ENCODE measurements around the gene POLE.

POLE gene

DNA sequence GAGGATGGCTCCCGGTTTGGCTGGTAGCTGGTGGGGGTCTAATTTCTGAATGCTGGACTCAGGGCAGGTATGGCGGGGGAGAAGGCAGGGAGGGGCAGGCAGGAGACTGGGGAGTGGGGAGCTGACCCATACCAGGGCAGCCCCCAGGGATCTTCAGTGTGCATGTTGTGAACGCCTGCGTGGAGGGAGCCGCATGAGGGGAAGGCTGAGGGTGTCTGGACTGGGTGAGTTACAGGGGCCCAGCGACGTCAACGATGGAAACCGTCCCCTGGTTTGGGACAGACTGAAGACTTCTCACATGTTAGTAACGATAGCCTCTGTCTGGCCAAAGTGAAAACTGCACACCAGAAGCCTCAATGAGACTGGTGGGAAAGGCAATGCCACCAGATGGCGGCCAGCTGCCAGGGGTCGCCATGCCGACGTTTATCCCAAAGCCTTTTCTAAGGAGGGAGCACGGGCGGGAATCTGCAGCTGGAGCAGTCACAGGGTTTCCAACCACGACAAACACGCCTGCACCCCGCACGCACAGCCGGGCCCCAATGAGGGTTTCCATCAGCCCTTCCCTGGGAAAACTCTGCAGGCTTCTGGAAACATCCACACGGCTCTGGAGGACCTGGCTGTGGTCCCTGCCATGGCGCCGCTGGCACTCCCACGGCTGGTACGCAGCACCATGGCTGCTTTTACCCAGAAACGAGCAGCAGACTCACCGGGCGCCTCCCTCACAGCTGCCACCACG is 37.5 kb upstream of the POLE start:
- no peak for TF ChIP-seq EZH2phosphoT487 (IDR thresholded peaks at IDR 0.05; ENCODE audit: borderline replicate concordance)
- no peak for TF ChIP-seq CTCF (conservative IDR thresholded peaks at IDR 0.05; ENCODE audit: low read length)
- peaks cover 69% of the 10 kb centered on the region; the same call in 1 of the 2 replicates for H3K36me3 ChIP-seq (ENCODE audit: insufficient read depth, low read length)
- no peaks in the 10 kb centered on the region for H4K20me1 ChIP-seq (ENCODE audit: insufficient read depth, low read length, poor library complexity, severe bottlenecking)
- peaks cover under 1% of the 10 kb centered on the region; the same call in 1 of the 2 replicates for H3F3A ChIP-seq (ENCODE audit: low read depth)
- H3K4me2 ChIP-seq (ENCODE audit: low read depth, low read length, poor library complexity, severe bottlenecking), result no peak overlapping the region
- no peaks in the 10 kb centered on the region for H3K27me3 ChIP-seq (ENCODE audit: insufficient read depth, low read length, poor library complexity, severe bottlenecking)
- H3K4me1 ChIP-seq (ENCODE audit: insufficient read depth, low read length, poor library complexity, severe bottlenecking), result no peaks in the 10 kb centered on the region
- H3K9me3 ChIP-seq (ENCODE audit: insufficient read depth, low read depth, low read length), result no peaks in the 10 kb centered on the region
- no peaks in the 10 kb centered on the region for H3K79me2 ChIP-seq (ENCODE audit: insufficient read depth, low read length)
- no peaks in the 10 kb centered on the region for H3K9me2 ChIP-seq (replicated peaks; ENCODE audit: low read depth, low read length)
- no peak overlapping the region for H2AFZ ChIP-seq (ENCODE audit: low read length)
- no peak overlapping the region for H3K4me3 ChIP-seq (ENCODE audit: low read length, poor library complexity, severe bottlenecking)
- no peak overlapping the region for H3K9ac ChIP-seq (ENCODE audit: low read depth, low read length, poor library complexity, severe bottlenecking)

DNA sequence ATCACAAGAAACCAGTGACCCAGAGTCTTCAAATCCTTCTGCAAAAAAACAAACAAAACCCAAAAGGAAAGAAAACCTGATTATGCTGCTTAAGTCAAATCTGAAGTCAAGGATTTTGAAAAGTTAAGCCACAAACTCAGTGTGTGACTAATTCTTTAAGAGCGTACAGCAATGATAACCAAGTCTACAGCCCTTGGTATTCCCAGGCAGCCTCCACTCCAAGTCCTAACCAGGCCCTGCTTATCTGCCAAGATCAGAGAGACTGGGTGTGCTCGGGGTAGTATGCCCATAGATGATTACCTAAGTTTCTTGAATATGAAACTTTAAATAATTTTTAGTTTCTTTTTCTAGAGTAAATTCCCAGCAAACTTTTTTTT is 36.6 kb upstream of the POLE start:
- H3F3A ChIP-seq (ENCODE audit: low read depth), result no peaks in the 10 kb centered on the region
- no peaks in the 10 kb centered on the region for H3K9me3 ChIP-seq (ENCODE audit: insufficient read depth, low read depth, low read length)
- H3K4me1 ChIP-seq (ENCODE audit: insufficient read depth, low read length, poor library complexity, severe bottlenecking), result no peaks in the 10 kb centered on the region
- no peak overlapping the region for H2AFZ ChIP-seq (ENCODE audit: low read length)
- no peaks in the 10 kb centered on the region for H3K27me3 ChIP-seq (ENCODE audit: insufficient read depth, low read length, poor library complexity, severe bottlenecking)
- no peaks in the 10 kb centered on the region for H3K79me2 ChIP-seq (ENCODE audit: insufficient read depth, low read length)
- TF ChIP-seq EZH2phosphoT487 (IDR thresholded peaks at IDR 0.05; ENCODE audit: borderline replicate concordance), result no peak
- no peak for TF ChIP-seq CTCF (conservative IDR thresholded peaks at IDR 0.05; ENCODE audit: low read length)
- no peak overlapping the region for H3K9ac ChIP-seq (ENCODE audit: low read depth, low read length, poor library complexity, severe bottlenecking)
- H3K4me3 ChIP-seq (ENCODE audit: low read length, poor library complexity, severe bottlenecking), result no peak overlapping the region
- H3K9me2 ChIP-seq (replicated peaks; ENCODE audit: low read depth, low read length), result no peaks in the 10 kb centered on the region
- no peak overlapping the region for H3K4me2 ChIP-seq (ENCODE audit: low read depth, low read length, poor library complexity, severe bottlenecking)
- no peaks in the 10 kb centered on the region for H4K20me1 ChIP-seq (ENCODE audit: insufficient read depth, low read length, poor library complexity, severe bottlenecking)
- peaks cover 78% of the 10 kb centered on the region; the same call in 1 of the 2 replicates for H3K36me3 ChIP-seq (ENCODE audit: insufficient read depth, low read length)

GRCh38 chr12:132723015-132723763 is 36.0 kb upstream of the POLE start:
- Histone ChIP-seq H3K9me3 (ENCODE audit: insufficient read depth, low read depth, low read length) (no peaks in the 10 kb centered on the region), H3K9ac (ENCODE audit: low read depth, low read length, poor library complexity, severe bottlenecking) (no peak overlapping the region), H3K9me2 (replicated peaks; ENCODE audit: low read depth, low read length) (no peaks in the 10 kb centered on the region), H4K20me1 (ENCODE audit: insufficient read depth, low read length, poor library complexity, severe bottlenecking) (no peaks in the 10 kb centered on the region), H2AFZ (ENCODE audit: low read length) (no peak overlapping the region), H3K4me2 (ENCODE audit: low read depth, low read length, poor library complexity, severe bottlenecking) (no peak overlapping the region), H3K4me1 (ENCODE audit: insufficient read depth, low read length, poor library complexity, severe bottlenecking) (no peaks in the 10 kb centered on the region), H3K79me2 (ENCODE audit: insufficient read depth, low read length) (no peaks in the 10 kb centered on the region), H3K27me3 (ENCODE audit: insufficient read depth, low read length, poor library complexity, severe bottlenecking) (no peaks in the 10 kb centered on the region), H3K4me3 (ENCODE audit: low read length, poor library complexity, severe bottlenecking) (no peak overlapping the region), H3K36me3 (ENCODE audit: insufficient read depth, low read length) (peaks cover 81% of the 10 kb centered on the region; the same call in 1 of the 2 replicates), H3F3A (ENCODE audit: low read depth) (no peaks in the 10 kb centered on the region)
- TF ChIP-seq EZH2phosphoT487 (IDR thresholded peaks at IDR 0.05; ENCODE audit: borderline replicate concordance), result no peak
- TF ChIP-seq CTCF (conservative IDR thresholded peaks at IDR 0.05; ENCODE audit: low read length), result no peak
